Measurements from ENCODE around the gene ZCCHC8.
"Not testable (repeated sequence)": the region's sequence is repeated elsewhere in the genome, so short reads cannot be mapped to it uniquely, and the experiment has no call there.

The ZCCHC8 gene

DNA sequence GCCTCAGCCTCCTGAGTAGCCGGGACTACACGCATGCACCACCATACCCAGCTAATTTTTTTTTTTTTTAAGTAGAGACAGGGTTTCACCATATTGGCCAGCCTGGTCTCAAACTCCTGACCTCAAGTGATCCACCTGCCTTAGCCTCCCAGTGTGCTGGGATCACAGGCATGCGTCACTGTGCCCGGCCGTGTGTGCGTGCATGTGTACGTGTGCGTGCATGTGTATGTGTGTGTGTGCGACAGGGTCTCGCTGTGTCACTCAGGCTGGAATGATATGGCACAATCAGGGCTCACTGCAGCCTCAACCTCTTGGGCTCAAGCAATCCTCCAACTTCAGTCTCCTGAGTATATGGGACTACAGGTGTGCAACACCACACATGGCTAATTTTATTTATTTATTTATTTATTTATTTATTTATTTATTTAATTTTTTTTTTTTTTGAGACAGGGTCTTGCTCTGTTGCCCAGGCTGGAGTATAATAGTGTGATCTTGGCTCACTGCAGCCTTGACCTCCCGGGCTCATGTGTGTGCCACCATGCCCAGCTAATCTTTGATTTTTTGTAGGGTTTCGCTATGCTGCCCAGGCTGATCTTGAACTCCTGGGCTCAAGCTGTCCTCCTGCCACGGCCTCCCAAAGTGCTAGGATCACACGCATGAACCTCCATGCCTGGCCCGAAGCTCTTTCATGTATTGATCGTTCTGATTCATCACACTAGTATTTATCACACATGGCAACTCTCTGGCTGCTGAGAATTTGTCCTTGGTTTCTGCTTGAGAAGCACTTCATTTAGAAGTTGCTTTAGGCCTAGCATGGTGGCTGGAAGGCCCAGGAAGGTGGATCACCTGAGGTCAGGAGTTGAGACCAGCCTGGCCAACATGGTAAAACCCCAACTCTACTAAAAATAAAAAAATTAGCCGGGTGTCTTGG, 42.4 kb downstream of the ZCCHC8 start:
- H3K4me3 ChIP-seq = no peak overlapping the region
- no peaks in the 10 kb centered on the region for H4K20me1 ChIP-seq
- H3K9me3 ChIP-seq (replicated peaks in 1 of 11) = no peaks in the 10 kb centered on the region
- TF ChIP-seq Cebpa-rat (IDR thresholded peaks at IDR 0.05) = no peak
- H3K27me3 ChIP-seq = no peaks in the 10 kb centered on the region
- no peak overlapping the region for H3K9ac ChIP-seq
- no peaks in the 10 kb centered on the region for H3K36me3 ChIP-seq
- no peak overlapping the region for H3K27ac ChIP-seq
- H3K4me2 ChIP-seq = peak overlapping the region in 7 of 11 experiments; percentile 8 to 58 (median 44); a peak in 6 of 22 replicates
- peaks cover 13 to 31% (median 25%) of the 10 kb centered on the region in 10 experiments for H3K4me1 ChIP-seq

DNA sequence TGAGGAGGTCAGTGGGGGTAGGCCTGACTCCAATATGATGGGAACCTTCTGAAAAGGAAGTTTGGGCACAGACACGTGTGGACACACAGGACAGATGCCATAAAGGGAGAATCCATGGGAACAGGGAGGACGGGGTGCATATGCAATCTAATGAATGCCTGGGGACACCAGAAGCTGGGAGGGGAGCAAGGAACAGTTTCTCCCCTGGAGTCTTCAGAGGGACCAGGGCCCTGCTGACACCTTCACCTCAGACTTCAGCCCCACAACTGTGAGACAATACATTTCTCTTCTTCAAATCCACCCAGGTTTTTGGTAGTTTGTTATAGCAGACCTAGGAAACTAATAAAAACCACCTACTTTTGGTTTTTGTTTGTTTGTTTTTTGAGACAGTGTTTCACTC, 43.1 kb downstream of the ZCCHC8 start:
- H3K9ac ChIP-seq = no peak overlapping the region
- no peak overlapping the region; a peak in 1 of 22 replicates for H3K27ac ChIP-seq
- no peaks in the 10 kb centered on the region for H3K36me3 ChIP-seq
- no peak overlapping the region for H3K4me3 ChIP-seq
- no peak for TF ChIP-seq Cebpa-rat (IDR thresholded peaks at IDR 0.05)
- no peak overlapping the region for H3K4me2 ChIP-seq
- H4K20me1 ChIP-seq = no peaks in the 10 kb centered on the region
- H3K27me3 ChIP-seq = no peaks in the 10 kb centered on the region
- no peaks in the 10 kb centered on the region for H3K9me3 ChIP-seq (replicated peaks in 1 of 11)
- peaks cover 19 to 39% (median 31%) of the 10 kb centered on the region in 10 experiments for H3K4me1 ChIP-seq

DNA sequence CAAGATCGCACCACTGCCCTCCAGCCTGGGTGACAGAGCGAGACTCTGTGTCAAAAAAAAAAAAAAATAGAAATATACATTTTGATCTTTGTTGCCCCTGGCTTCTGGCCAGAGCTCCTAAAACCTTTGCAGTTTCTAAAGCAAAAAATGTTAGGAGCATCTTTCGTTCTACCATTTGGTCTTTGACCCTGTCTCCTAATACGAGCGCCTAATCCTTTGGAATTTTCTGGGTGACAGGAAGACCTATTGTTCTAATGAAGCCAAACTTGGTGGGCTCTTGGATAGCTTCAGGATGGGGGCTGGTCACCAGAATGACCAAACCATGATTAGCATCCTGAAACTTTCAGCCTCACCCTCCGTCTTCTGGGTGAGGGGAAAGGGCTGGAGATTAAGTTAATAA, 46.0 kb downstream of the ZCCHC8 start:
- H3K4me2 ChIP-seq = peak overlapping the region in 8 of 11 experiments; percentile 54 to 91 (median 79); a peak in 12 of 22 replicates
- TF ChIP-seq Cebpa-rat (IDR thresholded peaks at IDR 0.05) = no peak
- H3K4me1 ChIP-seq = peaks cover 20 to 49% (median 41%) of the 10 kb centered on the region in 10 experiments
- H4K20me1 ChIP-seq = no peaks in the 10 kb centered on the region
- no peaks in the 10 kb centered on the region for H3K36me3 ChIP-seq
- peak overlapping the region in 1 of 11 experiments; percentile 76; a peak in 3 of 22 replicates for H3K9ac ChIP-seq
- no peaks in the 10 kb centered on the region for H3K27me3 ChIP-seq
- no peak overlapping the region for H3K4me3 ChIP-seq
- H3K9me3 ChIP-seq (replicated peaks in 1 of 11) = no peaks in the 10 kb centered on the region
- H3K27ac ChIP-seq = peak overlapping the region in 10 of 11 experiments; percentile 31 to 91 (median 81); a peak in 18 of 22 replicates

DNA sequence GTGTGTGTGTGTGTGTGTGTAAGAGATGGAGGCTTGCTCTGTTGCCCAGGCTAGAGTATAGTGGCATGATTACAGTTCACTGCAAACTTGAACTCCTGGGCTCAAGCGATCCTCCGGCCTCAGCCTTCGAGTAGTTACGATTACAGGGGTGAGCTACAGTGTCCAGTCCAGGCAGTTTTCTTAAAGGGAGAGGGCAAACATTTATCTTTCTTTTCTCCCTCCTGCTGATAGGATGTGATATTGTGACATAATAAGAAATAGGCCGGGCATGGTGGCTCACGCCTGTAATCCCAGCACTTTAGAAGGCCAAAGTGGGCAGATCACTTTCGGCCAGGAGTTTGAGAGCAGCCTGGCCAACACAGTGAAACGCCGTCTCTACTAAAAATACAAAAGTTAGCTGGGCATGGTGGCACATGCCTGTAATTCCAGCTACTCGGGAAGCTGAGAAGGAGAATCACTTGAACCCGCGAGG, 46.4 kb downstream of the ZCCHC8 start:
- no peaks in the 10 kb centered on the region for H3K9me3 ChIP-seq (replicated peaks in 1 of 11)
- H3K4me1 ChIP-seq = peaks cover 24 to 45% (median 38%) of the 10 kb centered on the region in 10 experiments
- H3K36me3 ChIP-seq = no peaks in the 10 kb centered on the region
- H3K4me3 ChIP-seq = no peak overlapping the region
- peak overlapping the region in 10 of 11 experiments; percentile 31 to 91 (median 81); a peak in 19 of 22 replicates for H3K27ac ChIP-seq
- H3K9ac ChIP-seq = peak overlapping the region in 6 of 11 experiments; percentile 22 to 76 (median 62); a peak in 9 of 22 replicates
- H4K20me1 ChIP-seq = no peaks in the 10 kb centered on the region
- peak overlapping the region; percentile 54 to 91 (median 78) for H3K4me2 ChIP-seq
- no peak for TF ChIP-seq Cebpa-rat (IDR thresholded peaks at IDR 0.05)
- H3K27me3 ChIP-seq = no peaks in the 10 kb centered on the region

DNA sequence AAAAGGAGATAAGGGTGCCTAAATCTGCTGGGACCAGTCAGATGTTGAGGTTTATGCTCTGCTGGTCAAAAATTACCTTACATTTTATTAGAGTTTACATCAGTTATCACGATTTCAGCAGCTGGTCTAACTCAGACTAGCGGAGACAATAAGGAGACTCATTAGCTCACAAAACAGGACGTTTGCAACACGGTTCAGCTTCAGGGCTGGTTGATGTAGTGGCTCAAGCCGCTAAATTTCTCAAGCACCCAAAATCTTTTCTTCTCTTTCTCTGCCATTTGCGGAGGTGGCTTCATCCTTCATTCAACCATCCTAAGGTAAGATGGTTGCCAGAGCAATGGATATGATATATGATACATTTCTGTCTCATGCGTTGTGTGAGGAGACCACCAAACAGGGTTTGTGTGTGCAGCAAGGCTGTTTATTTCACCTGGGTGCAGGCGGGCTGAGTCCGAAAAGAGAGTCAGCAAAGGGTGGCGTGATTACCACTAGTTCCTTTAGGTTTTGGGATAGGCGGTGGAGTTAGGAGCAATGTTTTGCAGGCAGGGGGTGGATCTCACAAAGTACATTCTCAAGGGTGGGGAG, 47.9 kb downstream of the ZCCHC8 start:
- no peaks in the 10 kb centered on the region for H3K27me3 ChIP-seq
- no peak overlapping the region for H3K4me3 ChIP-seq
- peak overlapping the region in 9 of 11 experiments; percentile 69 to 91 (median 81); a peak in 18 of 22 replicates for H3K27ac ChIP-seq
- peak in 3 of 11 experiments; percentile 37 to 67 (median 62); a peak in 3 of 22 replicates for TF ChIP-seq Cebpa-rat (IDR thresholded peaks at IDR 0.05)
- no peaks in the 10 kb centered on the region for H4K20me1 ChIP-seq
- H3K36me3 ChIP-seq = no peaks in the 10 kb centered on the region
- H3K4me1 ChIP-seq = peaks cover 28 to 40% (median 34%) of the 10 kb centered on the region in 10 experiments
- peak overlapping the region in 8 of 11 experiments; percentile 28 to 77 (median 66); a peak in 14 of 22 replicates for H3K9ac ChIP-seq
- no peaks in the 10 kb centered on the region for H3K9me3 ChIP-seq (replicated peaks in 1 of 11)
- H3K4me2 ChIP-seq = peak overlapping the region; percentile 54 to 91 (median 78)

DNA sequence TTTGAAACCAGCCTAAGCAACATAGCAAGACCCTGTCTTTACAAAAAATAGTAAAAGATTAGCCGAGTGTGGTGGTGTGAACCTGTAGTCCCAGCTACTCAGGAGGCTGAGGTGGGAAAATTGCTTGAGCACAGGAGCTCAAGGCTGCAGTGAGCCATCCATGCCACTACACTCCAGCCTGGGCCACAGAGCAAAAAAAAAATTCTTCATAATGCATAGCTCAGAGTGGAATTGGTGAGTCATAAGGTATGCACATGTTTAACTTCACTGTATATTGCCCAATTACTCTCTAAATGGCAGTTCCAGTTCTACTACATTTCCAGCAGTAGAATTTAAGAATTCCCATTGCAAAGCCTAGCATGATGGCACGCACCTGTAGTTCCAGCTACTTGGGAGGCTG, 51.4 kb downstream of the ZCCHC8 start:
- Histone ChIP-seq H3K4me2 (peak overlapping the region in 4 of 11 experiments; percentile 9 to 29 (median 14); a peak in 6 of 22 replicates), H3K27ac (no peak overlapping the region), H3K4me3 (no peak overlapping the region), H4K20me1 (no peaks in the 10 kb centered on the region), H3K36me3 (no peaks in the 10 kb centered on the region), H3K9me3 (replicated peaks in 1 of 11) (no peaks in the 10 kb centered on the region), H3K4me1 (peaks cover 25 to 49% (median 37%) of the 10 kb centered on the region in 10 experiments), H3K9ac (no peak overlapping the region), H3K27me3 (no peaks in the 10 kb centered on the region)
- no peak for TF ChIP-seq Cebpa-rat (IDR thresholded peaks at IDR 0.05)

DNA sequence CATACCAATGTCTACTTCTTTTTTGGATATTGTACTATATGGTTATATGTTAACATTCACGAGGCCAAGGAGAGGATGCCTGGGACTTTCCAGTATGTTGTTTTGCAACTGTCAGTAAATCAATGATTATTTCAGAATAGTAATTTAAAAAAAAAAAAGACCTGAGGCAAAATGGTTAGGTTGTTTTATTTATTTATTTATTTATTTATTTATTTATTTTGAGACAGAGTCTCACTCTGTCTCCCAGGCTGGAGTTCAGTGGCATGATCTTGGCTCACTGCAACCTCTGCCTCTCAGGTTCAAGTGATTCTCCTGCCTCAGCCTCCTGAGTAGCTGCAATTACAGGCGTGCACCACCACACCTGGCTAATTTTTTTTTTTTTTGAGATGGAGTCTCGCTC, 52.9 kb downstream of the ZCCHC8 start:
- peak overlapping the region in 2 of 11 experiments; percentile 11 to 47; a peak in 2 of 22 replicates for H3K4me2 ChIP-seq
- H4K20me1 ChIP-seq; H3K36me3 ChIP-seq; H3K27ac ChIP-seq; H3K27me3 ChIP-seq; H3K4me3 ChIP-seq; H3K9me3 ChIP-seq (replicated peaks in 1 of 11); H3K9ac ChIP-seq: not testable (repeated sequence)
- H3K4me1 ChIP-seq = peaks cover 13 to 34% (median 22%) of the 10 kb centered on the region in 10 experiments

DNA sequence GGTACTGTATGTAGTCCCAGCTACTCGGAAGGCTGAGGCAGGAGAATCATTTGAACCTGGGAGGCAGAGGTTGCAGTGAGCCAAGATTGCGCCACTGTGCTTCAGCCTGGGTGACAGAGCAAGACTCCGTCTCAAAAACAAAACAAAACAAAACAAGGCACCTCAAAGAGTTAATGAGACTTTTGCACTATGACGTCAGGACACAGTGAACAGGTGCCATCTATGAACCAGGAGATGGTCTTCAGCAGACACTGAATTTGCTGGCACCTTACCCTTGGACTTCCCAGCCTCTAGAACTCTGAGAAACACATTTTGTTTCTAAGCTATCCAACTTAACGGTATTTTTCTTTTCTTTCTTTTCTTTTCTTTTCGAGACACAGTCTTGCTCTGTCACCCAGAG, 54.3 kb downstream of the ZCCHC8 start:
- peaks cover 0 to 24% (median 12%) of the 10 kb centered on the region in 10 experiments; a peak in 12 of 20 replicates for H3K4me1 ChIP-seq
- not testable (repeated sequence) for H3K36me3 ChIP-seq

DNA sequence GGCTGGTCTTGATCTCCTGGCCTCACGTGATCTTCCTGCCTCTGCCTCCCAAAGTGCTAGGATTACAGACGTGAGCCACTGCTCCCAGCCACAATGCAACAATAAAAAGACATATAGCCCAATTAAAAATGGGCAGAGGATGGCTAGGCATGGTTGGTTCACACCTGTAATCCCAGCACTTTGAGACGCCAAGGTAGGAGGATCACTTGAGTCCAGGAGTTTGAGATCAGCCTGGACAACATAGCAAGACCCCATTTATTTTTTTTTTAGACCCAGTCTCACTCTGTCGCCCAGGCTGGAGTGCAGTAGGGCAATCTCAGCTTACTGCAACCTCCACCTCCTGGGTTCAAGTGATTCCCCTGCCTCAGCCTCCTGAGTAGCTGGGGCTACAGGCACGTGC, 56.7 kb downstream of the ZCCHC8 start:
- not testable (repeated sequence) for H3K36me3 ChIP-seq; H3K9ac ChIP-seq; H4K20me1 ChIP-seq; H3K4me2 ChIP-seq; H3K27me3 ChIP-seq; H3K27ac ChIP-seq; H3K9me3 ChIP-seq (replicated peaks in 1 of 11); H3K4me3 ChIP-seq
- H3K4me1 ChIP-seq = peaks cover 0 to 16% (median 9%) of the 10 kb centered on the region in 10 experiments; a peak in 11 of 20 replicates

More for the DNA sequence above, 54.3 kb downstream of the ZCCHC8 start:
- H4K20me1 ChIP-seq; H3K27ac ChIP-seq; H3K9me3 ChIP-seq (replicated peaks in 1 of 11); H3K27me3 ChIP-seq; H3K4me3 ChIP-seq; H3K9ac ChIP-seq: not testable (repeated sequence)
- H3K4me2 ChIP-seq = peak overlapping the region in 1 of 11 experiments; percentile 11; a peak in 3 of 22 replicates

DNA sequence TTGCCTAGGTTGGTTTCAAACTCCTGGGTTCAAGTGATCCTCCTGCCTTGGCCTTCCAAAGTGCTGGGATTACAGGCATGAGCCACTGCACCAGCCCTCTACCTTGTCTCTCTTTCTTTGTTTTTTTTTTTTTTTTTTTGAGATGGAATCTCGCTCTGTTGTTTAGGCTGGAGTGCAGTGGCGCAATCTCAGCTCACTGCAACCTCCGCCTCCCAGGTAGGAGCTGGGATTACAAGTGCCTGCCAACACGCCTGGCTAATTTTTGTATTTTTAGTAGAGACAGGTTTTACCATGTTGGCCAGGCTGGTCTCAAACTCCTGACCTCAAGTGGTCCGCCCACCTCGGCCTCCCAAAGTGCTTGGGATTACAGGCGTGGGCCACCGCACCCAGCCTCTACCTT, 61.9 kb downstream of the ZCCHC8 start:
- not testable (repeated sequence) for H3K36me3 ChIP-seq; H3K27me3 ChIP-seq; H3K27ac ChIP-seq; H3K4me2 ChIP-seq; H3K9ac ChIP-seq; H4K20me1 ChIP-seq; H3K9me3 ChIP-seq (replicated peaks in 1 of 11); H3K4me1 ChIP-seq; H3K4me3 ChIP-seq
